ENCODE data around the gene ARHGAP25.

- no peak for TF ChIP-seq POLR2A (IDR thresholded peaks at IDR 0.05)
- no peak for TF ChIP-seq EP300 (IDR thresholded peaks at IDR 0.05; ENCODE audit: low read depth)
Measured at GRCh38 chr2:68730828-68731227, 3.8 kb upstream of the ARHGAP25 start.
